Measurements from ENCODE around the gene RTF1.

- TF ChIP-seq POLR2AphosphoS5 (IDR thresholded peaks at IDR 0.05; ENCODE audit: borderline replicate concordance, low read depth, low read length) (no peak), EZH2 (IDR thresholded peaks at IDR 0.05) (no peak), FOXP2 (optimal IDR thresholded peaks at IDR 0.05; ENCODE audit: control extremely low read depth, extremely low read length, insufficient read depth) (no peak)
Observed at GRCh38 chr15:41504751-41505492, 88.0 kb downstream of the RTF1 start.

Data from SK-N-MC (cell line).